Urinary bladder (tissue), 4 donors: ENCODE results near the gene MCOLN1. TPM values are rescaled to one million over a fixed set of nuclear protein-coding genes. Genes with fewer than 3 reads are reported as not detected.

ENCODE experiments used
- DNase-seq: peaks from one replicate; pipeline ENCODE4 v3.0.0-alpha.2; 2015; ENCODE audit errors: extremely low spot score
- H3K27ac ChIP-seq: one replicate; pipeline ENCODE4 v1.5.1; 2013; ENCODE audit warnings: low read depth, mild to moderate bottlenecking, moderate library complexity
- H3K36me3 ChIP-seq: one replicate; pipeline ENCODE4 v1.6.1; 2013; ENCODE audit warnings: mild to moderate bottlenecking, moderate library complexity; ENCODE audit not compliant: insufficient read depth
- H3K4me1 ChIP-seq: one replicate; pipeline ENCODE4 v1.6.1; 2013; ENCODE audit warnings: mild to moderate bottlenecking, moderate library complexity; ENCODE audit not compliant: insufficient read depth
- H3K4me3 ChIP-seq: one replicate; pipeline ENCODE4 v1.5.1; 2013; ENCODE audit warnings: low read depth, low read length
- WGBS: extraction: QIAGEN DNeasy Blood & Tissue Kit; methylation state at CpG from one replicate; pipeline ENCODE4 v1.1.7; 2013; 5-methylcytosine and 5-hydroxymethylcytosine counted together
- polyA plus RNA-seq: library from polyadenylated mRNA; stranded (reverse); fragments of 200-250 nt; gene quantifications from one replicate; pipeline ENCODE4 v1.2.3, GENCODE V29; 2013
- total RNA-seq: library from RNA; depleted of rRNA; stranded (reverse); fragments of >200 nt; gene quantifications from one replicate; pipeline ENCODE4 v1.2.3, GENCODE V29; 2014
- donor health status: healthy with polysubstance abuse.
- donor health status: healthy.

The MCOLN1 gene
- total and polyA plus RNA-seq, 2 donors, result 6.9 to 35.5 TPM

DNA sequence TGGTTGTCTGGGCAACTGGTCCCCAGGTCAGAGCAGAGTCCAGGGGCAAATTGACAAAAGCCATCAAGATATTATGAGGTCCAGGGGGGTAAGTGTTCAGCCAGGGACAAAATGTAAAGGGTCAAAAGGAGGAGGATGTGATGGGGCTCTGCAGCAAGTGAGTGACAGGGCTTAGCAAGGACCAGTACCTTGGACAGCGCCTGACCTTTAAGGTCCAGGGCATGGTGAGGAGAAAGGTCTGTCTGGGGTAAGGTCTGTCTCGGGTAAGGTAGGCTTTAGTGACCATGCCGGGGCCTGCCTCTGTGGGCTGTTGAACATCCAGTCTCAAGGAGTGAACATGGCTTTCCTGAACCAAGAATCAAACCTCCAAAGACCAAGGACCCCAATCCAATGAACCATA lies 12.8 kb upstream of the MCOLN1 start:
- WGBS, result 42% methylated on average over 3 of the region's 3 CpGs
- Histone ChIP-seq H3K4me1 (no peaks in the 10 kb centered on the region), H3K4me3 (no peak overlapping the region), H3K27ac (no peak overlapping the region), H3K36me3 (no peaks in the 10 kb centered on the region)
- DNase-seq, result no peak

DNA sequence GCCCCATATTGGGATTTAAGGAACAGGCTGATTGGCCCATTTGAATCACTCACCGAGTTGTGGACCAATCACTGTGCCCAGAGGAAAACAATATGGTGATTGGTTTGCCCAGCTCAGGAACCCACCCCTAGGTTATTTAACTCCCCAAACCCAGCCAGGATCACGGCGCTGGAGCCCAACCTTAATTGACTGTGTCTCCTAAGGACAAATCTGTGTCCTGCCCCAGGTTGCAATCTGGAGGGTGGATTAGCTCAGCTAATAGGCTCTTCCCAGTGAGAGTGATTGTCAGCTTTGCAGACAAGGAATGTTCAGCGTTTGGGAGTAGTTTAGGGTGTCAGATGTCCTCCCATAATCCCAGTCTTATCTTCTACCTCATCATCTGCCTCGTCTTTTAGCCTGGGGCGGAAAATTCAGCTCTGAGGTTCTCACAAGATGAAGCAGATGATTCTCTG lies 10.0 kb upstream of the MCOLN1 start:
- WGBS, result 50% methylated on average over 6 of the region's 6 CpGs
- no peak for DNase-seq
- Histone ChIP-seq H3K4me3 (no peak overlapping the region), H3K27ac (no peak overlapping the region), H3K4me1 (no peaks in the 10 kb centered on the region), H3K36me3 (no peaks in the 10 kb centered on the region)

DNA sequence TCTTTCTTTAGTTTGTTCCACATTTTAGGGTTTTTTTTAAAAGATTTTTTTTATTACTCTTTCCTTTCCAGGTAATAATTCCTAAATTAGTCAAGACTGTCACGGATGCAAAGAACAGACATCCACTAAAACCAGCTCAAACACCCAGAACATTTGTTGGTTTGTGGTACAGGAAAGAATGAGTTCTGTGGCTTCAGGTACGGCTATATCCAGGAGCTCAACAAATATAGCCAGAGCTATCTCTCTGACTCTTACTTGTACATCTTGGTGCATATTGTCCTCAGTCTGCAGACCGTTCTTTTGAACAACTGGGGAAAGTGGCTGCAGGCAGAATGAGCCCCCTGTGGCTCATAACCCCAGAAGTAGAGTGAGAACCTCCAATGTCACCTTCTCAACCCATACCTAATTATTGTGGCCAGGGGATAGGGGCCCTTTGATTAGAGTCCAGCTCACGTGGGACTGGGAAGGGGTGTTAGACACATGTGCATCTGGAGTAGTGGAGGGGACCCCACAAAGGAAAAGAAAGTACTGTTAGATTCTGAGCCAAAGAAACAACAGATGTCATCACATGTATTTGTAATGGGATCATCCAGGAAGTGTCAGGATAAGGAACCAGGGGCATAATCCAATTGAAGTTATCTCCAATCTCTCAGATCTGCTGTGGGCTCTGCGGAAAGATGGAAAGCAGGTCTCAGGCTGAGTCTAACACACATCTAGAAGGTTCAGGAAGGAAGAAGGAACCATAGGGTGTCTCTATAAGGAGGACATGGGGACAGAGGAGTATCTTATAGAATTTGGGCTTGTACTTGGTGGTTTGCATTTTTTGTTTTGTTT lies 8.4 kb upstream of the MCOLN1 start:
- Histone ChIP-seq H3K4me1 (no peaks in the 10 kb centered on the region), H3K4me3 (no peak overlapping the region), H3K36me3 (no peaks in the 10 kb centered on the region), H3K27ac (peak overlapping the region; percentile 69)
- no peak for DNase-seq
- 86% methylated on average over 5 of the region's 5 CpGs for WGBS

GRCh38 chr19:7515110-7515644 lies 7.2 kb upstream of the MCOLN1 start:
- Histone ChIP-seq H3K4me1 (no peaks in the 10 kb centered on the region), H3K36me3 (no peaks in the 10 kb centered on the region), H3K4me3 (peak overlapping the region; percentile 85), H3K27ac (peak overlapping the region; percentile 98)
- DNase-seq, result no peak
- 24% methylated on average over 13 of the region's 13 CpGs for WGBS

DNA sequence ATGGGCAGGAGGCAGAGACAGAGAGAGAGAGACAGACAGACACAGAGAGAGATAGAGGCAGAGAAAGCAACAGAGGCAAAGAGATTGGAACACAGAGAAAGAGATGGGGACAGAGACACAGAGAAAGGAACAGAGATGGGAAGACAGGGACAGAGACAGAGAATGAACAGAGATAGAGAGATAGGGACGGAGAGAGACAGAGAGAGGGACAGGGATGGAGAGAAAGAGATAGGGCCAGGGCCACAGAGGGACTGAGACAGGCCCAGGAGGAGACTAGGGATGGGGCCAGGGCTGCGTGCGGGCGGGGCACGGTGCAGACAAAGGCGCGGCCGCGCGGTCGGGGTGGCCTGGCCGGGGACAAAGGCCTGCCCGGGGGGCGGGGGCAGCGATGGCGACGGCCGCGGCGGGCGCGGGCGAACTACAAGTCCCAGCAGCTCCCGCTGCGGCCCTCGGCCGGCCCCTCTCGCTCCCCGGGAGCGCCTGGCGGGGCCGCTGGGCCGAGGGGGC lies 6.7 kb upstream of the MCOLN1 start, which contains the start of gene ZNF358:
Gene ZNF358, plus strand, starts transcription at position 459 of the 507 bp plus-strand sequence. CDS start 3,140 bp downstream, outside the sequence.
- Histone ChIP-seq H3K36me3 (no peaks in the 10 kb centered on the region), H3K27ac (peak within 1 kb of the TSS; percentile 98), H3K4me1 (no peaks in the 10 kb centered on the region), H3K4me3 (peak within 1 kb of the TSS; percentile 85)
- DNase-seq, result no peak
- WGBS, result under 1% methylated on average over 33 of the region's 33 CpGs

GRCh38 chr19:7516333-7516732 lies 6.1 kb upstream of the MCOLN1 start:
- DNase-seq, result no peak
- peak overlapping the region; percentile 91 for H3K27ac ChIP-seq
- H3K36me3 ChIP-seq, result no peaks in the 10 kb centered on the region
- WGBS, result under 1% methylated on average over 28 of the region's 28 CpGs
- peak overlapping the region; percentile 85 for H3K4me3 ChIP-seq
- H3K4me1 ChIP-seq, result no peaks in the 10 kb centered on the region

GRCh38 chr19:7516878-7517277 lies 5.5 kb upstream of the MCOLN1 start:
- Histone ChIP-seq H3K4me3 (peak overlapping the region; percentile 85), H3K36me3 (no peaks in the 10 kb centered on the region), H3K27ac (no peak overlapping the region), H3K4me1 (no peaks in the 10 kb centered on the region)
- no peak for DNase-seq
- 26% methylated on average over 4 of the region's 4 CpGs for WGBS

DNA sequence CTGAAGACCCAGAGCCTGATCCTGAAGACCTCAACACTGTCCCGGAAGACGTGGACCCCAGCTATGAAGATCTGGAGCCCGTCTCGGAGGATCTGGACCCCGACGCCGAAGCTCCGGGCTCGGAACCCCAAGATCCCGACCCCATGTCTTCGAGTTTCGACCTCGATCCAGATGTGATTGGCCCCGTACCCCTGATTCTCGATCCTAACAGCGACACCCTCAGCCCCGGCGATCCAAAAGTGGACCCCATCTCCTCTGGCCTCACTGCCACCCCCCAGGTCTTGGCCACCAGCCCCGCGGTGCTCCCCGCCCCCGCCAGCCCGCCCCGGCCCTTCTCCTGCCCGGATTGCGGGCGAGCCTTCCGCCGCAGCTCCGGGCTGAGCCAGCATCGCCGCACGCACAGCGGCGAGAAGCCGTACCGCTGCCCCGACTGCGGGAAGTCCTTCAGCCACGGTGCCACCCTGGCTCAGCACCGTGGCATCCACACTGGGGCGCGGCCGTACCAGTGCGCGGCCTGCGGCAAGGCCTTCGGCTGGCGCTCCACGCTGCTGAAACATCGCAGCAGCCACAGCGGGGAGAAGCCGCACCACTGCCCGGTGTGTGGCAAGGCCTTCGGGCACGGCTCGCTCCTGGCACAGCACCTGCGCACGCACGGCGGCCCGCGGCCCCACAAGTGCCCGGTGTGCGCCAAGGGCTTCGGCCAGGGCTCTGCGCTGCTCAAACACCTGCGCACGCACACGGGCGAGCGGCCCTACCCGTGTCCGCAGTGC lies 2.9 kb upstream of the MCOLN1 start:
- Histone ChIP-seq H3K4me1 (no peaks in the 10 kb centered on the region), H3K36me3 (no peaks in the 10 kb centered on the region), H3K4me3 (no peak overlapping the region), H3K27ac (no peak overlapping the region)
- DNase-seq, result no peak
- 97% methylated on average over 74 of the region's 74 CpGs for WGBS

DNA sequence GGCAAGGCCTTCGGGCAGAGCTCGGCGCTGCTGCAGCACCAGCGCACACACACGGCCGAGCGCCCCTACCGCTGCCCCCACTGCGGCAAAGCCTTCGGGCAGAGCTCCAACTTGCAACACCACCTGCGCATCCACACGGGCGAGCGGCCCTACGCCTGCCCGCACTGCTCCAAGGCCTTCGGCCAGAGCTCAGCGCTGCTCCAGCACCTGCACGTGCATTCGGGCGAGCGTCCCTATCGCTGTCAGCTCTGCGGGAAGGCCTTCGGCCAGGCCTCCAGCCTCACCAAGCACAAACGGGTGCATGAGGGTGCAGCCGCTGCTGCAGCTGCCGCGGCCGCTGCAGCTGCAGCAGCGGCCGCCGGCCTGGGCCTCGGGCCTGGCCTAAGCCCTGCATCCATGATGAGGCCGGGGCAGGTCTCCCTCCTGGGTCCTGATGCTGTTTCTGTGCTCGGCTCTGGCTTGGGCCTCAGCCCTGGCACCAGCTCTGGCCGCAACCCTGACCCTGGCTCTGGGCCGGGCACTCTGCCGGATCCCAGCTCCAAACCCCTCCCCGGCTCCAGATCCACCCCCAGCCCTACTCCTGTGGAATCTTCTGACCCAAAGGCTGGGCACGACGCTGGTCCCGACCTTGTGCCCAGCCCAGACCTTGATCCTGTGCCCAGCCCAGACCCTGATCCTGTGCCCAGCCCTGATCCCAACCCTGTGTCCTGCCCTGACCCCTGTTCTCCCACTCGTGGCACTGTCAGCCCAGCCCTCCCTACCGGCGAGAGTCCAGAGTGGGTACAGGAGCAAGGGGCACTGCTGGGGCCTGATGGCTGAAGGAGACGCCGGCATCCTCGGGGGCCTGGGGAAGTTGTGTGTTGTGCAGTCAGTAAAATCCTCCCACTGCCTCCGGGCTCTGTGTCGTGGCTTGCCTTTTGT lies 2.0 kb upstream of the MCOLN1 start:
- Histone ChIP-seq H3K36me3 (no peaks in the 10 kb centered on the region), H3K4me1 (no peaks in the 10 kb centered on the region), H3K27ac (no peak overlapping the region), H3K4me3 (no peak overlapping the region)
- WGBS, result 90% methylated on average over 51 of the region's 51 CpGs
- DNase-seq, result no peak

DNA sequence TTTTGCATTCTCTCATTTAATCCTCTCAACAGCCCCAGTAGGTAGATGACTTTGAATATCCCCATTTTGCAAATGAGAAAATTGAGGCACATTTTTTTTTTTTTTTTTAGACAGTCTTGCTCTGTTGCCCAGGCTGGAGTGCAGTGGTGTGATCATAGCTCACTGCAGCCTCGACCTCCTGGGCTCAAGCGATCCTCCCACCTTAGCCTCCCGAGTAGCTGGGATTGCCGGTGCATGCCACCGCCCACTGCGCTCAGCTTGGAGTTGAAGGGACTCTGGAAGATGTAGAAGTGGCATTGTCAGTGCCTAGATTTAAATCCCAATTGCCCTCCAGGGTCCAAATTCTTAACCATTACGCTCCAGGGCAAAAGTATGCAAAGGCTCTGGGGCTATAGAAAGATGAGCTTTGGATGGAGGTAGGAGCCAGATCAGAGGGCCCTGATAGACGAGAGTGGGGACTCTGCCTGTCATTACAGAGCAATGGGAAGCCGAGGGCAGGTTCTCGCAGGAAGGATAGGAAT lies 813 bp upstream of the MCOLN1 start:
- Histone ChIP-seq H3K36me3 (no peaks in the 10 kb centered on the region), H3K27ac (no peak overlapping the region), H3K4me1 (no peaks in the 10 kb centered on the region), H3K4me3 (no peak overlapping the region)
- 45% methylated on average over 10 of the region's 10 CpGs for WGBS
- DNase-seq, result no peak

GRCh38 chr19:7522923-7523667 lies 671 bp downstream of the MCOLN1 start:
- no peak for DNase-seq
- no peaks in the 10 kb centered on the region for H3K36me3 ChIP-seq
- WGBS, result 7% methylated on average over 23 of the region's 23 CpGs

DNA sequence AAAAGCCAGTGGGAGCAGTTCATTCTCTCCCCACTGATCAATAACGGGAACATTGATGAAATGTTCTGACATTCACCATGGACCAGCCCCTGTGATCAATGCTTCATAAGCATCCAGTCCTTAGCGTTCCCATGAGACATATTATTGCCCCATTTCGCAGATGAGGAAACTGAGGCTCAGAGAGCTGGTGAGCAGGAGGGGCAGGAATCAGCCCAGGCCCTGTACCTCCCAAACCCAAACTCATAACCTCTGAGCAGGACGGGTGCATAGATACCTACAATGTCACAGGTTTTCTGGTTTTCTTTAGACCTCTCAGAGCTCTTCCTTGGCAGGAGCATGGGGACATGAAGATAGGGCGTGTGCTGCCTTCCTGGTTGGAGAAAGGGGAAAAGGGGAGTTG lies 2.1 kb downstream of the MCOLN1 start:
- H3K27ac ChIP-seq, result no peak overlapping the region
- no peak for DNase-seq
- H3K36me3 ChIP-seq, result no peaks in the 10 kb centered on the region
- 93% methylated on average over 5 of the region's 5 CpGs for WGBS
- H3K4me1 ChIP-seq, result no peaks in the 10 kb centered on the region
- H3K4me3 ChIP-seq, result no peak overlapping the region

More at GRCh38 chr19:7522923-7523667, 671 bp downstream of the MCOLN1 start:
- Histone ChIP-seq H3K4me3 (peak overlapping the region; percentile 85), H3K4me1 (no peaks in the 10 kb centered on the region), H3K27ac (no peak overlapping the region)
